Retina (tissue), 1 donor: ENCODE measurements around the gene SIX4.
A peak's percentile ranks its signal among the peaks of the same experiment; 100 is the strongest.

Experiments used
- DNase-seq: peaks from one replicate; pipeline ENCODE4 v3.0.0-alpha.2; 2016

The SIX4 gene

GRCh38 chr14:60721326-60722106, 2.6 kb downstream of the SIX4 start:
- DNase-seq: peak; percentile 69

- DNase-seq: no peak
Measured at GRCh38 chr14:60720962-60721325, 3.2 kb downstream of the SIX4 start.

DNA sequence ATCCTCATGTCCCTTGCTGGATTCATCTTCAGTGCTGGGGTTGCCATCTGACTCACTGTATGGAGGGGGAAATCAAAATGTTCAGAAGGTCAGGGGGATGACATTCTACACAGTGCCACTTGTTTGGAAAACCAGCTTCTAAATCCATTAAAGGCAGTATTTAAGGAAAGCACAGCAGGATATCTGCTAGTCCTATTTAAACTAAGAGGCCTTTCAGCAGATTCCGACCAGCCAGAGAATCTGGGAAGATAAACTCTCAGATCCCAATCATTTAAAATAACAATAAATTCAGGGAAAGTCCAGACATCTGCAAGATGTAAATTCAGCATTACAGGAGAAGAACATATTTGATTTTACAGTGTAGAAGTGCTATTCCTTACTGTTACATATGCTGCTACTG, 3.8 kb downstream of the SIX4 start:
- no peak for DNase-seq

GRCh38 chr14:60713513-60713912, 10.6 kb downstream of the SIX4 start:
- no peak for DNase-seq

- DNase-seq: no peak
Measured at GRCh38 chr14:60710494-60710893, 13.7 kb downstream of the SIX4 start.

- DNase-seq: no peak
Measured at GRCh38 chr14:60707858-60708257, 16.3 kb downstream of the SIX4 start.

- no peak for DNase-seq
Measured at GRCh38 chr14:60705100-60705499, 19.1 kb downstream of the SIX4 start.

DNA sequence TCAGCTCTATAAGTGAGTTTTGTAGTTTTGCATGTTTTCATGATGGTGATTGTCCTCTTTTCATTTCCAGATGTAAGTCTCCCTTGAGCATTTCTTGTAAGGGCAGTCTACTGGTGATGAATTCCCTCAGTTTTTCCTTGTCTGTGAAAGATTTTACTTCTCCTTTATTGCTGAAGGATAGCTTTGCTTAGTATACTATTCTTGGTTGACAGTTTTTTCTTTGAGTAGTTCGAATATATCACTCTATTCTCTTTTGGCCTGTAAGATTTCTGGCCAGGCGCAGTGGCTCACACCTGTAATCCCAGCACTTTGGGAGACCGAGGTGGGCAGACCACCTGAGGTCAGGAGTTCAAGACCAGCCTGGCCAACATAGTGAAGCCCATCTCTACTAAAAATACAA, 23.6 kb downstream of the SIX4 start:
- DNase-seq: no peak

DNA sequence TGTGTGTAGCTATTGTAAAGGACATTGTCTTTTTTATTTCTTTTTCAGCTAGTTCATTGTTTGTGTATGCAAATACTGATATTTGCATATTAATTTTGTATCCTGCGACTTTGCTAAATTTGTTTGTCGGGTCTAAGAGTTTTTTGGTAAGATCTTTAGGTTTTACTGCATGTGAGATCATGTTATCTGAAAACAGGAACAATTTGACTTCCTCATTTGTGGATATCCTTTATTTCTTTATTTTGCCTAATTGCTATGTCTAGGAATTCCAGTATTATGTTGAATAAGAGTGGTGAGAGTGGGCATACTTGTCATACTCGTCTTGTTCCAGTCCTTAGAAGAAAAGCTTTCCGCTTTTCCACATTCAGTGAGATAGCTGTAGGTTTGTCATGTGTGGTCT, 28.8 kb downstream of the SIX4 start:
- DNase-seq: no peak

GRCh38 chr14:60691383-60692113, 32.6 kb downstream of the SIX4 start:
- no peak for DNase-seq

GRCh38 chr14:60686865-60687264, 37.3 kb downstream of the SIX4 start:
- DNase-seq: no peak

DNA sequence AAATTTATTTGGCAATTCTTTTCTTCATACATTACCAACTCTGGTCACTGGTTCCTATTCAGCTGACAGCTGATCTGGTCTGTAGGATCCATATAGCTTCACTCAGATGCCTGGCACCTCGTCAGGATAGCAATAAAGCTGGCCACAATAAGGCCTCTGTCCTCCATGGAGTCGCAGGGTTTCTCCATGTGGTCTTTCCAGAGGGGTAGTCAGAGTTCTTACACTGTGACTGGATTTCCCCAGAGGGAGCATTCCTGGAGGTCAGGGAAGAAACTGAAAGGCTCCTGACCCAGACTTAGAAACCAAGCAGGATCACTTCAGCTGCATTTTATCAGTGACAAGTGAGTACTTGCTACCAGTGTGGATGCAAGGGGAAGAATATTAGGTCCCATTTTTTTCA, 39.9 kb downstream of the SIX4 start:
- no peak for DNase-seq

DNA sequence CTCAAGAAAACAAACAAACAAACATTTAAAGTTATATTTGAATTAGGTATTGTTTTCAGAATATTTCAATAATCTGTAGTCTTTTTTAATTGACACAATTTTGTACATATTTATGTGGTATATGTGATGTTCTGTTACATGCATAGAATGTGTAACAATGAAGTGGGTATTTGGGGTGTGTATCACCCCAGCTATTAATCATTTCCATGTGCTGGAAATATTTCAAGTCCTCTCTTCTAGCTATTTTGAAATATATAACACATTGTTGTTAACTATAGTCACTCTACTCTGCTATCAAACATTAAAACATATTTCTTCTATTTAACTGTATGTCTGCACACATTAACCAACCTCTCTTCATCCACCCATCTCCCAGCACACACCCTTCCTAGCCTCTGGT, 42.9 kb downstream of the SIX4 start:
- DNase-seq: no peak

- DNase-seq: no peak
Measured at GRCh38 chr14:60680511-60680910, 43.6 kb downstream of the SIX4 start.

DNA sequence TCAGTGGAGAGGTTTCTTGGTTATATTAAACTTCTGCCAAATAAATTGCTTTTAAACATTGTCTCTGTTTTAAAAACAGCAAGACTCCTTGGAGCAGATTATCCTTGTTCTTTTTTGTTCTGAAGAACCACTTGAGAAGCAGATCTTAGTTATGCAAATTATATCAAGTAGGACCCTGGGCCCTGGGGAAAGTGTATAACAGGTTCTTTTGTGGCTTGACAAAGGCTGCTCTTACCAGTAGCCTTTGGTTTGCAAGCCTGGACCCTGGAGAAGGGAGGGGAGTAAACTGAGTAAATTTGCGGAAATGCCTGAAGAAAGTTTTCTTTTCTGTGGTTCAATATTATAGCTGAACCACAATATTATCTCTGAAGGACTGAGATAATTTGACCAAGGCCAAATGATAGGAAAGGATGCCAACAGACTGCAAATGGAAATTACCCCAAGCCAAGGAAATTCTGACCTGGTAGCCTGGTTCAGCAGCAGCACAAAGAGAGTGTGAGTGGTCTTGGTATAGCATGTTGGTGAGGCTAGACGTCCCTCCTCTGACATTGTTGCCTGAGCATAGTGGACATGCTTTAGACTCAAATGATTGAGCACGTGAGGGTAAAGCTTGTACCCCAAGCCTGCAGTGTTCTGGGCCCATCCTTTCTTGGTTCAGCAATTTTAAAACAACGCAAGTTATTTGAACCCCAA, 44.4 kb downstream of the SIX4 start:
- DNase-seq: no peak

- DNase-seq: no peak
Measured at GRCh38 chr14:60677701-60678100, 46.5 kb downstream of the SIX4 start.

DNA sequence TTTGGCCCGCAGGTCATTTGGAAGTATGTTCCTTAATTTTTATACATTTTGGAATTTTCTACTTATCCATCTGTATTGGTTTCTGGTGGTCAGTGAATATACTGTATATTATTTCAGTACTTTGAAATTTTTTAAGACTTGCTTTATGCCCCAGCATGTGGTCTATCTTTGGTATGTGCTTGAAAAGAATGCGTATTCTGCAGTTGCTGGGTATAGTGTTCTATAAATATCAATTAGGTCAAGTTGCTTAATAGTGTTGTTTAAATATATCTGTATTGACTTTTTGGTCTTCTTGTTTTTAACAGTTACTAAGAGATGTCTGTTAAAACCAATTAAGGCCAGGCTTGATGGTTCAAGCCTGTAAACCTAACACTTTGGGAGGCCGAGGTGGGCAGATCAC, 53.2 kb downstream of the SIX4 start:
- DNase-seq: no peak

DNA sequence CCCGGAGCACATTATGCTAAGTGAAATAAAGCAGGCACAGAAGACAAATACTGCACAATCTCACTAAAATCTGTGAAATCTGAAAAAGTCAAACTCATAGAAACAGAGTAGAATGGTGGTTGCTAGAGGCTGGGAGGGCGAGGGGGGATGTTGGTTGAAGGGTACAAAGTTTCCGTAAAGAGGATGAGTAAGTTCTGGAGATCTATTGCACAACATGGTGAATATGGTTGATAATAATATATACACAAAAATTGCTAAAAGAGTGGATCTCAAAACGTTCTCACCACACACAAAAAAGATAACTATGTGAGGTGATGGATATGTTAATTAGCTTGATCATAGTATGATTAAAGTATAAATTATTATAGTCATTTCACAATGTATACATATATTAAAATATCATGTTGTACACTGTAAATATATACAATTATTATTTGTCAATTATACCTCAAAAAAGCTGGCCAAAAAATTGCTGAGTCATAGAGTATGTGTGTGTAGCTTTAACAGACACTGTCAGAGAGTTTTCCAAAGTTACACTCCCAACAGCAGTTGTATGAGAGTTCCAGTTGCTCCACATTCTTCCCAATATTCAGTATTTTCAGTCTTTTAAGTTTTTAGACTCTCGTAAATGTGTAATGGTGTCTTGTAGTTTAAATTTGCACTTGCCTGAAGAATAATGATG, 55.6 kb downstream of the SIX4 start:
- no peak for DNase-seq

- DNase-seq: no peak
Measured at GRCh38 chr14:60665177-60665550, 59.0 kb downstream of the SIX4 start.

GRCh38 chr14:60662982-60663381, 61.2 kb downstream of the SIX4 start:
- no peak for DNase-seq

DNA sequence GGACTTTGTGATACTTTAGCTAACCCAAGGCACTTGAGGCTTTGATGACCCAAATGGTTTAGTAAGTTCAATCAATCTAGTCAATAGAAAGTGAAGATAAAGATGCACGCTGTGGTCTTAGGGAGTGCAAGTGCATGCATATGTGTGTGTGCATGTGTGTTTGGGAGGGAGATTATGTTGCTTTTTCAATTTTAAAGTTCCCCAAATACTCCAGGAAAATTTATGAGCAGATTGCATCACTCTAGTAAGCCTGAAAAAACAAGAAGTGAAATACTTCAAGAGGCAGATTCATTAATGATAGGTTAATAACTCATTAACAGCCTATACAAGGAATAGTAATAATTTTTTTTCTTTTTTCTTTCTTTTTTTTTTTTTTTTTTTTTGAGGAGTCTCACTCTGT, 62.4 kb downstream of the SIX4 start:
- DNase-seq: no peak
